Measurements from ENCODE around the gene LMOD3.

GRCh38 chr3:69110941-69111546 lies 11.4 kb downstream of the LMOD3 start:
- TF ChIP-seq POLR2A (IDR thresholded peaks at IDR 0.05; ENCODE audit: low read length), result no peak
- TF ChIP-seq GATA1 (IDR thresholded peaks at IDR 0.05; ENCODE audit: low read depth, low read length), result no peak

All from erythroblast (primary cell).